ENCODE measurements around the gene RAD21L1.
"Not testable (repeated sequence)": the region's sequence is repeated elsewhere in the genome, so short reads cannot be mapped to it uniquely, and the experiment has no call there.

The RAD21L1 gene

GRCh38 chr20:1241456-1241855 lies 15.6 kb downstream of the RAD21L1 start:
- FAIRE-seq (no peak), DNase-seq (ENCODE audit: insufficient read length) (no peak)
- no peak for TF ChIP-seq POLR2A (IDR thresholded peaks at IDR 0.05; ENCODE audit: low read depth, low read length)
- no peak for TF ChIP-seq POLR2AphosphoS5 (IDR thresholded peaks at IDR 0.05; ENCODE audit: low read depth, low read length)
- TF ChIP-seq TAF1 (IDR thresholded peaks at IDR 0.05; ENCODE audit: borderline replicate concordance, low read depth, low read length) = no peak

- no peak for TF ChIP-seq TAF1 (IDR thresholded peaks at IDR 0.05; ENCODE audit: borderline replicate concordance, low read depth, low read length)
- TF ChIP-seq POLR2AphosphoS5 (IDR thresholded peaks at IDR 0.05; ENCODE audit: low read depth, low read length) = no peak
- TF ChIP-seq POLR2A (IDR thresholded peaks at IDR 0.05; ENCODE audit: low read depth, low read length) = no peak
- no peak for FAIRE-seq
Observed at GRCh38 chr20:1242099-1242498, 16.3 kb downstream of the RAD21L1 start.

GRCh38 chr20:1242530-1242929 lies 16.7 kb downstream of the RAD21L1 start:
- FAIRE-seq = no peak

More at GRCh38 chr20:1242099-1242498, 16.3 kb downstream of the RAD21L1 start:
- DNase-seq (ENCODE audit: insufficient read length) = no peak

GRCh38 chr20:1245578-1245977 lies 19.7 kb downstream of the RAD21L1 start:
- DNase-seq (ENCODE audit: insufficient read length) = no peak
- FAIRE-seq = no peak
- TF ChIP-seq POLR2AphosphoS5 (IDR thresholded peaks at IDR 0.05; ENCODE audit: low read depth, low read length) = no peak
- no peak for TF ChIP-seq POLR2A (IDR thresholded peaks at IDR 0.05; ENCODE audit: low read depth, low read length)
- no peak for TF ChIP-seq TAF1 (IDR thresholded peaks at IDR 0.05; ENCODE audit: borderline replicate concordance, low read depth, low read length)

More at GRCh38 chr20:1242530-1242929, 16.7 kb downstream of the RAD21L1 start:
- no peak for DNase-seq (ENCODE audit: insufficient read length)
- TF ChIP-seq TAF1 (IDR thresholded peaks at IDR 0.05; ENCODE audit: borderline replicate concordance, low read depth, low read length) = no peak
- TF ChIP-seq POLR2AphosphoS5 (IDR thresholded peaks at IDR 0.05; ENCODE audit: low read depth, low read length) = no peak
- no peak for TF ChIP-seq POLR2A (IDR thresholded peaks at IDR 0.05; ENCODE audit: low read depth, low read length)

DNA sequence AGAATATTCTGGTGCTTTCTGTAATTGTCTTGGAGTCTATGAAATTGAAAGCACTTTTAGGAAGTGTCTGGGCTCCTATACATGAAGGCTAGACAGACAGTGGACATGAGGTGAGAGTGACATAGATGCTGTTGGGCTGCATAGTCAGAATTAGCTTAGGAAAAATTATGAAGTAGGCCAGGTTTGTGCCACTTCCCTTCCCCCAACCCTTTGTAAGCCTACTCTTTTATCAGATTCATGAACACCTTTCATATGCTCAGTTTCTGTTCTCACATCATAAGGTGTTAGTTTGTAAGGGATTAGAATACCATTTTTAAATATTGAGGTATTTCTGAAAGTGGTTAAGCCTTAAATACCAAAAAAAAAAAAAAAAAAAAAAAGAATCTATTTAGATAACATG lies 21.8 kb downstream of the RAD21L1 start:
- DNase-seq (ENCODE audit: insufficient read length) (no peak), FAIRE-seq (no peak)
- TF ChIP-seq POLR2AphosphoS5 (IDR thresholded peaks at IDR 0.05; ENCODE audit: low read depth, low read length) = no peak
- TF ChIP-seq POLR2A (IDR thresholded peaks at IDR 0.05; ENCODE audit: low read depth, low read length) = no peak
- no peak for TF ChIP-seq TAF1 (IDR thresholded peaks at IDR 0.05; ENCODE audit: borderline replicate concordance, low read depth, low read length)

GRCh38 chr20:1250282-1250681 lies 24.4 kb downstream of the RAD21L1 start:
- FAIRE-seq; DNase-seq (ENCODE audit: insufficient read length): not testable (repeated sequence)

- DNase-seq (ENCODE audit: insufficient read length) (no peak), FAIRE-seq (no peak)
- TF ChIP-seq POLR2AphosphoS5 (IDR thresholded peaks at IDR 0.05; ENCODE audit: low read depth, low read length) (no peak), POLR2A (IDR thresholded peaks at IDR 0.05; ENCODE audit: low read depth, low read length) (no peak), TAF1 (IDR thresholded peaks at IDR 0.05; ENCODE audit: borderline replicate concordance, low read depth, low read length) (no peak)
Observed at GRCh38 chr20:1252416-1252815, 26.6 kb downstream of the RAD21L1 start.

DNA sequence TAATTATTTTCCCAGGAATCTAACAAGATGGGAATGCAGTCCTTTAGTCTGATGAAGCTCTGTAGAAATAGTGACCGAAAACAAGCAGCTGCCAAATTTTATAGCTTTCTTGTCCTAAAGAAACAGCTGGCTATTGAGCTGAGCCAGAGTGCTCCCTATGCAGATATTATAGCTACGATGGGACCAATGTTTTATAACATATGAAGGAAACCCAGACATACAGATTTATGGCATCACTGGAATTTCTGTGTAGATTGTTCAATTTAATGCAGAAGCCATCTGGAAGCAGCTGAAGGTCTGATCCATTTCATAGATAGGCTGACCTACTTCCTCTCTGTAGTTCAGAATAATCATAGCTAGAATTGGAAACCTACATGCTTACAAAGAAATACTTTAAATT lies 28.4 kb downstream of the RAD21L1 start:
- FAIRE-seq = no peak
- DNase-seq (ENCODE audit: insufficient read length) = no peak
- TF ChIP-seq TAF1 (IDR thresholded peaks at IDR 0.05; ENCODE audit: borderline replicate concordance, low read depth, low read length) (no peak), POLR2A (IDR thresholded peaks at IDR 0.05; ENCODE audit: low read depth, low read length) (no peak), POLR2AphosphoS5 (IDR thresholded peaks at IDR 0.05; ENCODE audit: low read depth, low read length) (no peak)

DNA sequence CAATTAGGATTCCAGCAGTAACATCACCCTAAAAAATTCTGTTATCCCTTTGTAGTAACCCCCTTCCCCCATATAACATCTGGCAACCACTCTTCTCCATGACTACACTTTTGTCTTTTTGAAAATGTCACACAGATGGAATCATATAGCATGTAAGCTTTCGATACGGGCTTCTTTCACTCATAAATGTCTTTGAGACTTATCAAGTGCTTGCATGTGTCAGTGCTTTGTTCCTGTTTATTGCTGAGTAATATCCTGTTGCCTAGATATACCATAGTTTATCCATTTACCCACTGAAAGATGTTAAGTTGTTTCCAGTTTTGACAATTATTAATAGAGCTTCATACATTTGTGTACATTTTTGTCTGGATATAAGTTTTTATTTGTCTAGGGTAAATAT lies 29.8 kb downstream of the RAD21L1 start:
- DNase-seq (ENCODE audit: insufficient read length) = no peak

DNA sequence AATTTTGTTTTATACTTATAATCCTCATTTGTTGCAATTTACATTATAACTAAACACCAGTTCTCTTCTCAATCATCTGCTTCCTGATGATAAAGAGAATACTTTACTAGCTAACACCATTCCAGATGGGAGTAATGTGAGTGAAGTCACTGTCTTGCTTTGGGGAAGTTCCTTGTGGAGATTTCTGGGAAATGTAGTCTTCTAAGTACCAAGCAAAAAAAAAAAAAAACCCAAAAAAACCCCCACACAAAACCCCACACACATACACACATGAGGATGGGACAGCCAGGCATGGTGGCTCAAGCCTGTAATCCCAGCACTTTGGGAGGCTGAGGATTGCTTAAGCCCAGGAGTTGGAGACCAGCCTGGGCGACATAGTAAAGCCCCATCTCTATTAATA lies 38.0 kb downstream of the RAD21L1 start:
- DNase-seq (ENCODE audit: insufficient read length) (no peak), FAIRE-seq (no peak)
- TF ChIP-seq POLR2AphosphoS5 (IDR thresholded peaks at IDR 0.05; ENCODE audit: low read depth, low read length) = no peak
- TF ChIP-seq POLR2A (IDR thresholded peaks at IDR 0.05; ENCODE audit: low read depth, low read length) = no peak
- TF ChIP-seq TAF1 (IDR thresholded peaks at IDR 0.05; ENCODE audit: borderline replicate concordance, low read depth, low read length) = no peak

More for the DNA sequence above, 29.8 kb downstream of the RAD21L1 start:
- TF ChIP-seq TAF1 (IDR thresholded peaks at IDR 0.05; ENCODE audit: borderline replicate concordance, low read depth, low read length) = no peak
- TF ChIP-seq POLR2A (IDR thresholded peaks at IDR 0.05; ENCODE audit: low read depth, low read length) = no peak
- no peak for TF ChIP-seq POLR2AphosphoS5 (IDR thresholded peaks at IDR 0.05; ENCODE audit: low read depth, low read length)
- no peak for FAIRE-seq

DNA sequence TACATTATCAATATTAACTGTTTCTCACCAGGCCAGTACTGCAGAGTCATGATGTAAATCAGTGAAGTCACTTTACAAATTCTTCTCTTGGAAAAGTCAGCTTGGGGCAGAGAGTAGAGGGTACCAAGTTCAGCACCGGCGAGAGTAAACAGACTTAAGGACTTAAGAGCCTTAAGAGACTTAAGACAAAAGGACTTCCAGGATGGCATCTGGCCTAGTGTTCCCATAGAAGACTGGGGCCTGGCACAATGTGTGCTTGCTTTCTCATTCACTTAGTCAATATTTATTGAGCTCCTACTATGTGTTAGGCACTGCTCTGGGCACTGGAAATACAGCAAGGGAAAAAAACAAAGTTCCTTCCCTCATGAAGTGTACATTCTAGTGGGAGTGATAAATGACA lies 38.9 kb downstream of the RAD21L1 start:
- DNase-seq (ENCODE audit: insufficient read length) = no peak
- TF ChIP-seq TAF1 (IDR thresholded peaks at IDR 0.05; ENCODE audit: borderline replicate concordance, low read depth, low read length) = no peak
- no peak for TF ChIP-seq POLR2A (IDR thresholded peaks at IDR 0.05; ENCODE audit: low read depth, low read length)
- no peak for TF ChIP-seq POLR2AphosphoS5 (IDR thresholded peaks at IDR 0.05; ENCODE audit: low read depth, low read length)
- FAIRE-seq = no peak

DNA sequence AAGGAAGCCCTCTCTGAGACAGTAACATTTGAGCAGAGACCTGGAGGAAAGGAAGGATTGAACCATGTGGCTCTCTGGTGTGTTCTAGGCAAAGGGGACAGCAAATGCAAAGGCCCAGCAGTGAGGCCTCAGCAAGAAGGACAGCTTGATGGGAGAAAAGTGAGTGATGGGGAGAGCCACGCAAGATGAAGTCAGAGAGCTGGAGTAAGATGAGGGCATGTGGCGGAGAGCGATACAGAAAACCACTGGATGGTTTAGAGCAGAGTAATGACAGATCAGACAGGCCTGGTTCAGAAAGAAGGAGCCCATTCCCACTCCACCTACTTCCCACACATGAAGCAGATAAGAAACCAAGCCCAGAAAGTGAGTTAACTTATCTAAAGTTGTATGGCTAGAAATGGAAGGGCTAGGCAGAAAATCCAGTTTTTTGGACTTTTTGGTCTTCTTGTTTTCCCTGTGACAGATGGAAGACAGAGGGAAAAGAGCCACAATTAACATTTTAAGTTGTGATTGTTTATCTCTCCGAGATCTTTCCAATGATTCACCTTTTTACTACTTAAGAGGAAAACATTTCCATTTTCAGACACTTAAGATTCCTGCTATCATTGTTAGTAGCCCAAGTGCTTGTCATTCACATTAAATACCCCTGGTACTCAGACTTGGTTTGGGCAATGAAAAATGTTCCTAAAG lies 39.5 kb downstream of the RAD21L1 start:
- TF ChIP-seq POLR2A (IDR thresholded peaks at IDR 0.05; ENCODE audit: low read depth, low read length) = no peak
- FAIRE-seq = no peak
- no peak for DNase-seq (ENCODE audit: insufficient read length)

- TF ChIP-seq TAF1 (IDR thresholded peaks at IDR 0.05; ENCODE audit: borderline replicate concordance, low read depth, low read length) (no peak), POLR2AphosphoS5 (IDR thresholded peaks at IDR 0.05; ENCODE audit: low read depth, low read length) (no peak), POLR2A (IDR thresholded peaks at IDR 0.05; ENCODE audit: low read depth, low read length) (no peak)
- FAIRE-seq = no peak
- DNase-seq (ENCODE audit: insufficient read length) = no peak
Observed at GRCh38 chr20:1265916-1266166, 40.0 kb downstream of the RAD21L1 start.
